Measurements from ENCODE around the gene CCL23. TPM values are rescaled to one million over a fixed set of nuclear protein-coding genes. Genes with fewer than 3 reads are reported as not detected.
"Not testable (repeated sequence)": the region's sequence is repeated elsewhere in the genome, so short reads cannot be mapped to it uniquely, and the experiment has no call there.

CCL23 gene
- total RNA-seq, 1 donor from 2014 or later: not detected

DNA sequence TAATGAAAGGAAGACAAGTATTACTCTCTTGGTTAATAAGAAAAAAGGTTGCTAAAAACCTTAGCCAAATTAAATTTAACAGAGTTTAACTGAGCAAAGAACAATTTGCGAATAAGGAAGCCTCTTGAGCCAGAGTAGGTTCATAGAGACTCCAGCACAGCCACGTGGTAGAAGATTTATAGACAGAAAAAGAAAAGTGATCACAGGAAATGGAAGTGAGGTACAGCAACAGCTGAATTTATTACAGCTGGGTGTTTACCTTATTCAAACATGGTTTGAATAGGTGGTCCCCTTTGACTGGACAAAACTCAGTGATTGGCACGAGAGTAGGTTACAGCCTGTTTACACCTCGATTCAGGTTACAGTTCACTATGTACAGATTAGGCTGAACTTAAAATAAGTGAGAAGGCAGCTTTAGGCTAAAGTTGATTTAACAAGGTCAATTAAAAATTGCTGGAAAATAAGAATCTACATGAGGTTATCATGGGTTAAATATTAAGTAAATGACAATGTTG lies 13.1 kb downstream of the CCL23 start:
- peak in 1 of 2 donors; percentile 32 for DNase-seq (ENCODE audit: low read depth in 2 of 2)

DNA sequence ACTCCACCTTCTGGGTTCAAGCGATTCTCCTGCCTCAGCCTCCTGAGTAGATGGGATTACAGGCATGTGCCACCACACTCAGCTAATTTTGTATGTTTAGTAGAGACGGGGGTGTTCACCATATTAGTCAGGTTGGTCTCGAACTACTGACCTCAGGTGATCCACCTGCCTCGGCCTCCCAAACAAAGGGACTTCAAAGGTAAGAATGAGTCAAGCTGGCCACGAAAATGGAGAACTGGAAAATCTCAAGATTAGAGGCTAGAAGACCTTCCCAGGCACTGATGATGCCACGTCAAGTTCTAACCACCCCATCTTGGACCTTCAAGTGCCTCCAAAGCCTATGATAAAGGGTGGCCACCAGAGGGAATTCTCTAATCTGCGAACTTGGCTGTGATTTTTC lies 15.1 kb downstream of the CCL23 start:
- DNase-seq (ENCODE audit: low read depth in 2 of 2): no peak

DNA sequence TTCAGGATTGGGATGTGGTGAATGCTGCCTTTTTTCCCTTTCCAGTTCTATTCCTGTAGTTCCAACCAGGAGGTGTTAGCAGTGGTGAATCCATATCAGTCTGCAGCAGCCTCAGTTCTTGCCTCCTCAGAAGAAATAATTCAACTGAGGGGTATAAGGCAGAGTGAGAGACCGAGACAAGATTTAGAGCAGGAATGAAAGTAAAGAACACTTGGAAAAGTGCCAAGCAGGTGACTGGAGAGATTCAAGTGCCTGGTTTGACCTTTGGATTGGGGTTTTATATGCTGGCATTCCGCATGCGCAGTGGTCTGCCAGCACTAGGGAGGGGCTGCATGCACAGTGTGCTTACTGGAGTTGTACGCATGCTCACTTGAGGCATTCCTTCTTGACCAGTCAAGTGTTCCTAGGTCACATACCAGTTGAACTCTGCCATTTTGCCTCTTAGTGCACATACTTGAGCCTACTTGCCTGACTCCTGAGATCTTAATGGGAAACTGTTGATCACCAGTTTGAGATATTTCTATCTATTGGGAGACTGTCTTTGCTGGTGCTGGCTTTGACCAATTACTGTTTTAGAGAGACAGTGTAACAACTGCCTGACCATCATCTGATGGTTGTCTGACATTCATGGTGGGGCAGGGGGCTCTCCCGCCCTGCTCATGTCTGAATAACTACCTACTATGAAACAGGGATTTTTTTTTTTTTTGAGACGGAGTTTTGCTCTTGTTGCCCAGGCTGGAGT lies 15.7 kb downstream of the CCL23 start:
- DNase-seq (ENCODE audit: low read depth in 2 of 2): no peak

DNA sequence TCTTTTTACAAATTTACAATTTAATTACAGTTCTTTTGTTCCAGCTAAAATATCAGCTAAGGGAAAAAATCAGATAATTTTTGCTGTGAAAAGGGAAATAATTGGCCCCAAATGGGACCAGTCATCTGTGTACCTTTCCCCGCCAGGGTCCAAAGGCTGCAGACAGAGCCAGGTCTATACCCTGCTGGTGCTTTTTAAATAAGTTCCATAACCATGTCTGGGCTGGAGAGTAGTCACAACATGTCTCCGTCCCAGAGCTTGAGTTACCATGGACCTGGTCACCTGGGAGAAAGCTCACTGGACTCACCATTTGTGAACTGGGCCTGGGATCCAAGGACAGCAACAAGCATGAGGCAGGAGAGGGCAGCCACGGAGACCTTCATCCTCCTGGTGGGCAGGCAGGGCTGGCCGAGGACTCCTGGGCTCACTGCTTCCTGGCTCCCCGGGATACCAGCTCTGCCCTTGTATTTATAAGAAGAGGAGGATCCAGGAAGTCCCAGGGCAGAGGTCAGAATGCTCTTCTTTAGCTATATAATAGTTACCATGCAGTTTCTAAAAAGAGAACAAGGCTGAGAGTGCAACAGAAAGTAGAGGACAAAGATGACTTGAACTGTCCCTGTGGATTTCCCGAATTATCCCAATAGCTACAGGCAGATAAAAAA lies 16.5 kb downstream of the CCL23 start, which contains the start of gene CCL15:
Gene CCL15, minus strand, starts transcription at position 444 of the 662 bp plus-strand sequence. Its CDS starts 61 bp downstream, at position 383.
- no peak for DNase-seq (ENCODE audit: low read depth in 2 of 2)

DNA sequence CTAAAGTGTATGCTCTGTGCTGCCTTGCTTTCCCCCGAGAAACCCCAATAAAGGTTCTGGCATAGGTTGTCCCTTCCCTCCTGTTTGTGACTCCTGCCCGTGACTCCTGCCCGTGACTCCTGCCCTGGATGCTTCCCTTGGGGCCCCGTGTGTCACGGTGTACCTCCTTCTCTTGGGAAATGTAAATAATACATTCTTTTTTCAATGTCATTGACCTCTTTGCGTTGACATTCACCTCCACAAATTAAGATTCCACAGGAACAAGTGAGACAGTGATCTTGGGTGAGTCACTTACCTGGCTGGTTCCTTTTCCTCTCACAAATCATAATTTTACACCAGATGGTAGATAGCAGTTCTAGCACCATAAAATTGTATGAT lies 17.1 kb downstream of the CCL23 start:
- DNase-seq (ENCODE audit: low read depth in 2 of 2): no peak

DNA sequence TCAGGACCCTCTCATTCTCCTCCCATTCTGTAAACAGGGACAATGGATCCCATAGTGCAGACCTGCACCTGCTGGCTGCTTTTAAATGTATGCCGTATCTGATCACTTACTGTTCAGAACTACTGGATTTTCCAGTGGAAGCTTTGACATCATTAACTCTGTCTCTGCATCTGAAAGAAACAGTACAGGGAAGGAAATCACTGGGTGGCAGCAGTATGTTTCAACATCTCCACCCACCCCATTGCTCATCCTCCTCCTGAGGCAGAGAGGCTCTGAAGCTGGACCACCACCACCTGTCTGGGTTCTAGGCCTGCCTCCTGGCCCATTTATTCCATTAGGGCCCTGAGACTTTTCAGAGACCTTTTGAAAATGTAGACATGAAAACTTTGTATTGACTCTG lies 19.0 kb downstream of the CCL23 start:
- DNase-seq (ENCODE audit: low read depth in 2 of 2): no peak

DNA sequence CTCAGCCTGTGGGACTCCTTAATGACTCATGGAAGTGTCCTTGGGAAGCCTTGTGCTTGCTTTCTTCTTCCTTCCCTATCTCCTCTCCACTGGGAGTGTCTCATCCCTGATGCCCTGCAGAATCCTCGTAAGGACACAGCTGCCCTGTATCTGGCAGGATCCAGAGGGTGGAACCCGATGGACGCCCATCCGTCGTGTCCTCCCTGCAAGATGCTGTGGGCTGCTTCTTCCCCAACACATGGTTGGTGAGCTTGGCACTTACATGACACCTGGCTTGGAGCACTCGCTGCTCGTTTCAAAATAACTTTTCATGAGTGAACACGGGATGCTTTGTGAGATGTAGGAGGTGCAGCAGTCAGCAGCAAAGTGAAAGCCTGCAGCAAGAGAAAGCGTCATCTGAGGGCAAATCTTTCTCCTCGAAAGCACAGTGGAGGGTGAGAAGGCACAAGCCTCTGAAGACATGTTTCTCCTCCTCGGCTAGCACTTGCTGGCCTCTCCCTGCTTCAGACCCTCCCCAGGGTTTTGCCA lies 19.7 kb downstream of the CCL23 start:
- no peak for DNase-seq (ENCODE audit: low read depth in 2 of 2)

DNA sequence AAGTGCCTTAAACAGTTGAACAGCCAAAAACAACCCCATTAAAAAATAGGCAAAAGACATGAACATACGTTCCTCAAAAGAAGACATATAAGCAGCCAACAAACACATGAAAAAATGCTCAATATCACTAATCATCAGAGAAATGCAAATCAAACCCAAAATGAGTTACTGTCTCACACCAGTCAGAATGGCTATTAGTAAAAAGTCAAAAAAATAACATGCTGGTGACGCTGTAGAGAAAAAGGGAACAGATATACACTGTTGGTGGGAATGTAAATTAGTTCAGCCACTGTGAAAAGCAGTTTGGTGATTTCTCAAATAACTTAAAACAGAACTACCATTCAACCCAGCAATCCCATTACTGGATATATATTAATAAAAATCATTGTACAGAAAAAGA lies 22.4 kb downstream of the CCL23 start:
- DNase-seq (ENCODE audit: low read depth in 2 of 2): not testable (repeated sequence)

DNA sequence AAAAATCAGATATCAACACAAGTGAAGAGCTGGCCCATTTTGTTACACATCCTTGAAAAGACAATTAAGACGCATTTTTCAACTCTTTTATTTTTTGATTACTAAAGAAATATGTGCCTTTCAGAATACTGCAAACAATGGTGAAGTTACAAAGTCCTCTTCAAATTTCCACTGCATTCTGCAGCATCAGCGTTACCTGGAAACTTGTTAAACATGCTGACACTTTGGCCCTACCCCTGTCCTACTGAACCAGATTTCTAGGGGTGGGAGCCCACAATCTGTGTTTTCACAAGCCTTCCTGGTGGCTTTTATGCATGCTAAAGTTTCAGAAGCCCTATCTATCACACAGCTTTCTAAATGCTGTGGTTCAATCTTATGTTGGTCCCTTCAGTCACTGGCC lies 26.7 kb downstream of the CCL23 start:
- no peak for DNase-seq (ENCODE audit: low read depth in 2 of 2)

DNA sequence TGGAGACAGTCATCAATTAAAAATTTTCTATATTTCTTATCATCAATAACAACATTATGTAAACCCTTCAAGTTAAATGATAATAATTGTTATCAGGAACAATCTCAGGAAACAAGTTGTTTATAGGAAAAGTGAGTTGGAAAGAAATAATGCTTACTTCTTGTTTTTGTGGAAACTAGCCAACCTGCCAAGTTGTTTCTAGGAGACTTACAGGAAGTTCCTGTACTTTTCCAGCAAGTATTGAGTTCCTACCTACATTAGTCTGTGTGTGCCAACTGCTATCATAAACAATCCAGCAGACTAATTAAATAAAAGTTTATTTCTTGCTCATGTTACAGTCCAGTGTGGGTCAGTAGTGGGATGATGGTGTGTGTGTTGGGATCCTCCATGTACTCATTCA lies 29.6 kb downstream of the CCL23 start:
- DNase-seq (ENCODE audit: low read depth in 2 of 2): peak in 1 of 2 donors; percentile 88

DNA sequence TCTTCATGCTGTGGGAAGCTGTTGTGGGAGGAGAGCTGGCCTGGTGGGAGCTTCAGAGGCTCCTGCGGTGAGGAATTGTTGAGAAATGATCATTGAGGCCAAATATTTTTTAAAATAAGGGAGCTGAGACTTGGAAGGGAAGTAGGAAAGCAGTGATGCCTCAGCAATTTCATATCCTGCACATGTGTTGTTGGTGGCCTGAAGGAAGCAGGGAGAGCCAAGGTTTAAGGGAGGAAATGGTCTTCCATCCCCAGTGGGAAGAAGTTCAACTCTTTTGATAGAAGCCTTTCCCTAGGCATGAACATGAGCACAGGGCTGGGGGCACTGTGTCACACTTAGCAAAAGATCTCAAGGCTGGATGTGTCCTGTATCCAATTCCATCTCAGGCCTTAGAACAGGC lies 31.1 kb downstream of the CCL23 start, which contains the start of gene CCL14:
Gene CCL14, minus strand, starts transcription at position 87 of the 400 bp plus-strand sequence. Its CDS starts 80 bp downstream, at position 7.
- DNase-seq (ENCODE audit: low read depth in 2 of 2): peak in 1 of 2 donors; percentile 56

DNA sequence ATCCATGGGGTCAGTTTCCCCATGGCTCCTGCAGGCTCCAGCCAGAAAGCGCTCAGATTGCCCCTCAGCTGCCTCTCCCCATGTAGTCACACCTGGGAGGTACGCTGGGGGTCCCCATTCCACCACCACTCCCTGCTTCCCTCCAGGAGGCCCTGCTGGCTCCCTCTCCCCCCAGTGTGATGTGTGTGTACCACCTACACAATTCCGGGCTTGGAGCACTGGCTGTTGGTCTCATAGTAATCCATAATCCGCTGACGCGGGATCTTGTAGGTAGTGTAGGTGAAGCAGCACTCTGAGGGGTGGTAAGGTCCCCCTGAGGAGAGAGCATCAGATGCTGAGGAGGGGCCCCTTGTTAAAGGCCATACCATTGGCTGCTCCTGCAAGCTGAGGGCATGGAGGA lies 33.6 kb downstream of the CCL23 start:
- DNase-seq (ENCODE audit: low read depth in 2 of 2): no peak

DNA sequence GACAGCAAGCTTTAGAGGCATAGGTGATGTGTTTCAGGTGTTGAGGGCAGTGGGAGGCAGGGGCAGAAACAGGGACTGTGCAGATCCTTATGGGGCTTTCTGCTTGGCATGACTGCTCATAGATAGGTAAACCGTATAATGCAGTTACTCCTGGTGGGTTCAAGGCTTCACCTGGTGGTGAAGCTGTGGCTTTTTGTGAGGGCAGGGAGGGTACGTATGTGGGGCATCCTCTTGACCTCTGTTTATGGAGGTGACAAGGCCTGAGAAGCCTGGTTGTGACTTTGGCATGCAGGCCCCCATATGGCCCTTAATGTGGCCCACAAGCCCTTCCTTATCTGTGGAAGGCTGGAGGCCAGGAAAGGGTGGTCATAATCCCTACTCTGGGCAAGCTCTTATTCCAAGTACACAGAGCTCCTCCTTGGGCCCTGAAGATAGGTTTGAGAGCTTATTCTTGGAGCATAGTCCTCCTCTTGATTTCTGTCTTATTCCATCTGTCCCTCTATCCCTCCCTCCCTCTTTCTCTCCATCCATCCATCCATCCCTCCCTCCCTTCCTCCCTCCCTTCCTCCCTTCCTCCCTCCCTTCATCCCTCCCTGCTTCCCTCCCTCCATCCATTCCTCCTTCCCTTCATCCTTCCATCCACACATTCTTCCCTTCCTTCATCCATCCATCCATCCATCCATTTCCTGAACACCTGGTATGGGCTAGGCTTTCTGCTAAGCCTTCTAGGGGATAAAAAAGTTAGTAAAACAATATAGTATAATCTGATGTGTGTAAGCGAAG lies 35.2 kb downstream of the CCL23 start:
- DNase-seq (ENCODE audit: low read depth in 2 of 2): no peak

DNA sequence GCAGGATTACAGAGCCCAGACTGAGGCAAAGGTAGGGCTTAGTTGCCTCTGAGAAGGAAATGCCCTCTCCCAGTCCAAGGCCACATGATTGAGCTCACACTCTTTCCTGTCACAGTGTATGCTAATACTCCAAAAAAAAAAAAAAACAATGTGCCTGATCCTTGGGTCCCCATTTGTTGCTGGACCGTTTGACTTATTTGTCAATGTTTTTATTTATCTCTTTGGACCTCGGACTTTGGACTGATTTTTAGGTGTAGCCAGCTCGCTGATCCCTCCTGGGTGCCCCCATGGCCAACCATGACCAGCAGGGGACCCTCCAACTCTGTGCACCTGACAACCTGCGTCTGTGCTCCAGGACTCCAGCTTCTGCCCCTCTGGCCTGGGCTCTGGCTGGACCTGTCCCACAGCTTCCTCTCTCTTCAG lies 35.9 kb downstream of the CCL23 start:
- DNase-seq (ENCODE audit: low read depth in 2 of 2): no peak

DNA sequence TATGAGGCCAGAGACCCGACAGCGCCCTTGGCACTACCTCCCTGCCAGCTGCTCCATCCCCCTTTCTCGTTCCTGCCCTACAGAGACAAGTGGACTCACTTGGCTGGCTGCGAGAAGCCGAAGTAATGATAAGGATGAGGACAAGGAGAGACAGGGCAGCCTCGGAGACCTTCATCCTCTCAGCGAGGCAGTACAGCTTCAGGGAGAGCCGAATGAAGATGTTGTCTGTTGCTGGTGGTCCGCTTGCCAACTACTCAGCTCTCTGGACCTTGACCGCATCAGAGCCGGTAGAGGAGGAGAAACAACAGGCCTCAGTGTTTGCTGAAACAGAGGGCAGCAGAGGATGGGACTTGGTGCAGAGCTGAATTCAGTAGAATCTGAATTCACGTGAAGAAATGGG lies 36.5 kb downstream of the CCL23 start, which contains the start of gene CCL16:
Gene CCL16, minus strand, starts transcription at position 252 of the 400 bp plus-strand sequence. Its CDS starts 77 bp downstream, at position 175.
- DNase-seq (ENCODE audit: low read depth in 2 of 2): no peak

DNA sequence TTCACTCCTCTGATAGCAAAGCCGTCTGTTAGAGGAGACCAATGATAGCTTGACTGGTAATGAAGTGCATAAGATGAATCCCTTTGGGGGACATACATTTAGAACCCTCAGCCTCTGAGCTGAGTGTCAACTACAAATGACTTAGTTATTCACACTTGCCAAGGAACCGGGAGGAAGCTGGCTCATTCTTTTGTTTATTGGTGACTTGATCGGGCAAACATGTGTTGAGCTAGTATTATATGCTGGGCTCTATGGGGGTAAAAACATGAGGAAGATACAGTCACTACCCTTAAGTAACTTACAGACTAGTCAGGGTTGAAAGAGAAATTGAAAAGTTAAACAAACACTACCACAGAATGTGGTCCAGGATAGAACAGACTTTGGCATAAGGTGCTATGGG lies 39.4 kb downstream of the CCL23 start:
- peak in 1 of 2 donors; percentile 39 for DNase-seq (ENCODE audit: low read depth in 2 of 2)

DNA sequence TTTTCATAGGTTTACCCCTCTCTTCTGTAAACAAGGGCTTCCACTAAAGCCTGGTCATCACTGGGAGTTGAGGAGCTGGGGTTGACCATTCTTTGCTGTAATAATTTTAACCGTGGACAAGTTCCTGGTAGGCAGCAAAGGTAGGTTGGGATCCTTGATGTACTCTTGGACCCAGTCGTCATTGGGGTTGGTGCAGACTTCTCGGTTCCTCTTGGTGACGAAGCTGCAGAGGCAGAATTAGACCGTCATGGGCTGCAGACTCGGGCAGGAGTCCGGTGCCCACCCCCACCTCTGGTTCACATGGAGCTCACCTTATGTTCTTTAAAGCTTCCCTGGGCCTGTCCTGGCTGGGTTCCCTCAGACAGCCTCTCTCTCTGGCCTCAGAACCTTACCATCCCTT lies 40.3 kb downstream of the CCL23 start:
- DNase-seq (ENCODE audit: low read depth in 2 of 2): no peak

DNA sequence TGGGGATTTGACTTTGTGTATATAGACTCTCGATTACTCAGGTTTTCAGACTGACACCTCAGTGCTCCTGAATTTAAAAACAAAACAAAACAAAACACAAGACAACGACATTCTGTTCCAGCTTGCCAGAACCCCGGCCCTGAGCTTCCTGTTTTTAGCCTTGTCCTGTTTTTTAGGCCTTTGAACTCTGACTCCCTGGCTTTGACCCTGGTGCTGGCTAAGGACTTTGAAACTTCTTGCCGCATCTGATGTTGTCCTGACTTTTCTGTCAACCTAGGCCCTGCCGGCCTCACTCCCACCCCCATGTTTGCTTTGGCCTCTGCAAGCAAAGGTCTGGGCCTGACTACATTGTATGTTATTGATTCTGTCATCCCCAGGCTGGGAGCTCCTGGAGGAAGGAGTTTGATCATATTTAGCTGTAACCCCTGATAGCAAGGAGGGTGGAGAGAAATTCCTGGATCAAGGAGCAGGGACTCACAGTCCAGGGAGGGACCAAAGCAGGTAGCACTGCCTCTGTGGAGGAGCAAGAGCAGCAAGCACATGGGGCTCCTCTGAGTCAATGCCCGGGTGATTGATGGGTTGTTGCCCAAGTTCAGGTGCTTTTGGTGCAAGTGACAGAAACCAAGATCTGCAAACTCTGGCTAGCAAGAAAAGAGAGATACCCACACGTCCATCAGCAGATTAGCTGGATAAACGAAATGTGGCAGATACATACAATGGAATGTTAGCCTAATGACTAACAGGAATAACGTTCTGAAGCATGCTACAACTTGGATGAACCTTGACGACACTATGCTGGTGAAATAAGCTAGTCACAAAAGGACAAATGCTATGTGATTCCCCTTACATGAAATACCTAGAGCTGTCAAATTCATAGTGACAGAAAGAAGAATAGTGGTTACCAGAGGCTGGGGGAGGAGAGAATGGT lies 44.2 kb downstream of the CCL23 start:
- peak in 1 of 2 donors; percentile 85 for DNase-seq (ENCODE audit: low read depth in 2 of 2)

DNA sequence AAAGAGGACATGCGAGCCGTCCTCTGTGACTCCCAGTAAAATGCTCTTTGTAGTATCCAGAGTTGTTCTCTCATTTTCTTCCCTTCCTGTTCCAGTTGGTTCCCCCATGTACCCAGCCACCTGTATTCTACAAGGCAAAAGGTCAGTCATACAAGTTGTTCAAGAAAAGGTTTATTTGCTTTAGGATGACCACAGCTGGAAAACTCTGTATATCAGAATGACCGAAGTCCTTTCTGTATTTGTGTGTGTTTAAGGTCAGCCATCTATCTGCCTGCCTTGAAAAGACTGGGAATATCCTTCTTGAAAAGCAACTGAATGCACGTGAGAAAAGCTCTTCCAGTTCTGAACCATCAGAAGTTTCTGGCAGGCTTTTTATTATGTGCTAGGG lies 44.8 kb downstream of the CCL23 start:
- DNase-seq (ENCODE audit: low read depth in 2 of 2): no peak

DNA sequence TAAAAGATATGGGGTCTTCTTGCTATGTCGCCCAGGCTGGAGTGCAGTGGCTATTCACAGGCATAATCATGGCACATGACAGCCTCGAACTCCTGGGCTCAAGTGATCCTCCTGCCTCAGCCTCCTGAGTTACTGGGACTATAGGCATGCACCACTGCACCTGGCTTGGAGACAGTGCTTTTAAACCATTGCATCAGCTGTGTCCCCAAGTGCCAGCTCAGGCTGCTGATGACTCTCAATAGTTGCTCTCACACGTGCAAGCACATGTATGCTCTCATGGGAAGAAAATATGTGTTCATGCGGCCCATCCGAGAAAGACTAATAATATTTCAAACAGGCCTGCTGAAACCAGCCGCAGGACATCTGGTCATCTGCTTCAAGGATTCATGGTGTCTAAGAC lies 45.2 kb downstream of the CCL23 start:
- no peak for DNase-seq (ENCODE audit: low read depth in 2 of 2)
